Measurements from ENCODE around the gene NCKAP5.
A peak's percentile ranks its signal among the peaks of the same experiment; 100 is the strongest.
"Not testable (repeated sequence)": the region's sequence is repeated elsewhere in the genome, so short reads cannot be mapped to it uniquely, and the experiment has no call there.

Gene NCKAP5

GRCh38 chr2:133497270-133497893, 70.9 kb downstream of the NCKAP5 start:
- peak; percentile 17 for DNase-seq (ENCODE audit: low spot score)

- no peak for DNase-seq (ENCODE audit: low spot score)
Observed at GRCh38 chr2:133496501-133497269, 71.6 kb downstream of the NCKAP5 start.

GRCh38 chr2:133495226-133495625, 73.0 kb downstream of the NCKAP5 start:
- no peak for DNase-seq (ENCODE audit: low spot score)

GRCh38 chr2:133492719-133493380, 75.4 kb downstream of the NCKAP5 start:
- no peak for DNase-seq (ENCODE audit: low spot score)

- DNase-seq (ENCODE audit: low spot score): no peak
Observed at GRCh38 chr2:133490411-133490980, 77.8 kb downstream of the NCKAP5 start.

GRCh38 chr2:133489641-133490410, 78.4 kb downstream of the NCKAP5 start:
- DNase-seq (ENCODE audit: low spot score): peak; percentile 54

GRCh38 chr2:133489146-133489545, 79.1 kb downstream of the NCKAP5 start:
- DNase-seq (ENCODE audit: low spot score): no peak

- DNase-seq (ENCODE audit: low spot score): no peak
Observed at GRCh38 chr2:133486771-133487191, 81.5 kb downstream of the NCKAP5 start.

GRCh38 chr2:133485868-133486267, 82.4 kb downstream of the NCKAP5 start:
- DNase-seq (ENCODE audit: low spot score): no peak

GRCh38 chr2:133484784-133485183, 83.5 kb downstream of the NCKAP5 start:
- DNase-seq (ENCODE audit: low spot score): no peak

GRCh38 chr2:133484106-133484505, 84.2 kb downstream of the NCKAP5 start:
- peak; percentile 82 for DNase-seq (ENCODE audit: low spot score)

- no peak for DNase-seq (ENCODE audit: low spot score)
Observed at GRCh38 chr2:133483181-133483580, 85.1 kb downstream of the NCKAP5 start.

GRCh38 chr2:133480707-133481429, 87.4 kb downstream of the NCKAP5 start:
- no peak for DNase-seq (ENCODE audit: low spot score)

GRCh38 chr2:133477616-133477990, 90.7 kb downstream of the NCKAP5 start:
- peak; percentile 17 for DNase-seq (ENCODE audit: low spot score)

- no peak for DNase-seq (ENCODE audit: low spot score)
Observed at GRCh38 chr2:133476931-133477615, 91.2 kb downstream of the NCKAP5 start.

GRCh38 chr2:133476286-133476685, 92.0 kb downstream of the NCKAP5 start:
- no peak for DNase-seq (ENCODE audit: low spot score)

- DNase-seq (ENCODE audit: low spot score): no peak
Observed at GRCh38 chr2:133475610-133476009, 92.7 kb downstream of the NCKAP5 start.

GRCh38 chr2:133470446-133470845, 97.8 kb downstream of the NCKAP5 start:
- not testable (repeated sequence) for DNase-seq (ENCODE audit: low spot score)

GRCh38 chr2:133462811-133463210, 105.5 kb downstream of the NCKAP5 start:
- no peak for DNase-seq (ENCODE audit: low spot score)

GRCh38 chr2:133461484-133461883, 106.8 kb downstream of the NCKAP5 start:
- DNase-seq (ENCODE audit: low spot score): no peak

- DNase-seq (ENCODE audit: low spot score): no peak
Observed at GRCh38 chr2:133459590-133459989, 108.7 kb downstream of the NCKAP5 start.
